ENCODE measurements around the gene CENPX. TPM values are rescaled to one million over a fixed set of nuclear protein-coding genes. Genes with fewer than 3 reads are reported as not detected.

Gene CENPX
- total and polyA plus RNA-seq, 2 of the 13 experiments (the other 11 are each of a cell fraction or from before 2014, with no cell fraction given) = 92.7 to 170 TPM

- TF ChIP-seq ZNF747 (CRISPR knock-in tag; IDR thresholded peaks at IDR 0.05; ENCODE audit: borderline replicate concordance) (no peak; the same call in 1 of the 2 replicates), TFAP4 (IDR thresholded peaks at IDR 0.05; ENCODE audit: borderline replicate concordance, low read depth) (peak; percentile 48), CREM (IDR thresholded peaks at IDR 0.05) (peak; percentile 92), CREM (CRISPR knock-in tag; IDR thresholded peaks at IDR 0.05) (no peak), PITX1 (CRISPR knock-in tag; IDR thresholded peaks at IDR 0.05) (peak; percentile 88), MAF1 (CRISPR knock-in tag; IDR thresholded peaks at IDR 0.05; ENCODE audit: borderline replicate concordance) (no peak), ZNF800 (CRISPR knock-in tag; IDR thresholded peaks at IDR 0.05) (peak; percentile 86; the same call in 1 of the 2 replicates), ZNF329 (CRISPR knock-in tag; IDR thresholded peaks at IDR 0.05; ENCODE audit: low read depth) (0 out of 2 replicates have a peak, but pooled peaks have one; percentile 5), PBX3 (CRISPR knock-in tag; IDR thresholded peaks at IDR 0.05; ENCODE audit: borderline replicate concordance) (peak; percentile 71; the same call in 1 of the 2 replicates), PLRG1 (conservative IDR thresholded peaks at IDR 0.05) (no peak), FOXK2 (IDR thresholded peaks at IDR 0.05) (no peak), HOXA3 (CRISPR knock-in tag; IDR thresholded peaks at IDR 0.05) (peak; percentile 62), JDP2 (CRISPR knock-in tag; IDR thresholded peaks at IDR 0.05; ENCODE audit: borderline replicate concordance) (no peak; the same call in 1 of the 2 replicates), RFXANK (CRISPR knock-in tag; IDR thresholded peaks at IDR 0.05) (0 out of 2 replicates have a peak, but pooled peaks have one; percentile 2), SMARCC2 (IDR thresholded peaks at IDR 0.05) (no peak), ZNF446 (CRISPR knock-in tag; IDR thresholded peaks at IDR 0.05) (no peak), BRD4 (CRISPR knock-in tag; IDR thresholded peaks at IDR 0.05) (0 out of 2 replicates have a peak, but pooled peaks have one; percentile 93), ZNF879 (CRISPR knock-in tag; IDR thresholded peaks at IDR 0.05) (0 out of 2 replicates have a peak, but pooled peaks have one; percentile 33), GABPB1 (CRISPR knock-in tag; IDR thresholded peaks at IDR 0.05) (peak; percentile 10; the same call in 1 of the 2 replicates), ATM (IDR thresholded peaks at IDR 0.05; ENCODE audit: borderline replicate concordance) (no peak), RARA (CRISPR knock-in tag; IDR thresholded peaks at IDR 0.05) (peak; percentile 76), ZNF20 (CRISPR knock-in tag; IDR thresholded peaks at IDR 0.05) (0 out of 2 replicates have a peak, but pooled peaks have one; percentile 36), ZNF850 (CRISPR knock-in tag; conservative IDR thresholded peaks at IDR 0.05) (peak; percentile 91; the same call in 1 of the 2 replicates), CEBPG (CRISPR knock-in tag; IDR thresholded peaks at IDR 0.05) (peak; percentile 57)
Measured at GRCh38 chr17:81994593-81995462, 27.9 kb downstream of the CENPX start (continued).

Data from HepG2 (cell line).